Measurements from ENCODE around the gene CFAP57.

Gene CFAP57

GRCh38 chr1:43171876-43172526, at the start of gene CFAP57, which contains the start of gene EBNA1BP2:
Gene CFAP57, plus strand, starts transcription at chr1:43172330. Its CDS starts 424 bp downstream, at chr1:43172754.
Gene EBNA1BP2, minus strand, starts transcription at chr1:43172290. Its CDS starts 172 bp downstream, at chr1:43172118.
- Histone ChIP-seq H3K36me3 (peaks cover 9 to 34% (median 30%) of the 10 kb centered on the region in 3 donors), H3K4me1 (peaks cover 0 to 20% (median 10%) of the 10 kb centered on the region in 4 donors), H3K9me3 (no peaks in the 10 kb centered on the region), H3K4me3 (peak within 1 kb of the TSS; percentile 67 to 95), H3K27ac (peak within 1 kb of the TSS; percentile 59 to 70), H3K27me3 (peaks cover 0 to 10% of the 10 kb centered on the region in 2 donors)
- TF ChIP-seq CTCF (IDR thresholded peaks at IDR 0.05), result no peak
- peak; percentile 89 to 94 for DNase-seq
- intact Hi-C loops (cut with DNase I; ENCODE audit: low total_unique reads), result loop anchor here (10.0 kb wide), 1 partner anchor 193 kb away; the partner anchor contains the start of gene ELOVL1

- Histone ChIP-seq H3K36me3 (no peaks in the 10 kb centered on the region), H3K27me3 (peaks cover 0 to 6% of the 10 kb centered on the region in 2 donors), H3K9me3 (no peaks in the 10 kb centered on the region), H3K4me3 (no peak overlapping the region), H3K4me1 (no peaks in the 10 kb centered on the region), H3K27ac (no peak overlapping the region)
- intact Hi-C loops (cut with DNase I; ENCODE audit: low total_unique reads), result no loop called here
- TF ChIP-seq CTCF (IDR thresholded peaks at IDR 0.05), result no peak
- no peak for DNase-seq
Measured at GRCh38 chr1:43123031-43123430, 49.1 kb upstream of the CFAP57 start.

GRCh38 chr1:43128816-43129215, 43.3 kb upstream of the CFAP57 start:
- Histone ChIP-seq H3K36me3 (no peaks in the 10 kb centered on the region), H3K9me3 (no peaks in the 10 kb centered on the region), H3K4me3 (no peak overlapping the region), H3K27ac (no peak overlapping the region), H3K27me3 (peaks cover 0 to 17% of the 10 kb centered on the region in 2 donors), H3K4me1 (no peaks in the 10 kb centered on the region)
- no peak for TF ChIP-seq CTCF (IDR thresholded peaks at IDR 0.05)
- no peak for DNase-seq
- intact Hi-C loops (cut with DNase I; ENCODE audit: low total_unique reads), result no loop called here

GRCh38 chr1:43129426-43129825, 42.7 kb upstream of the CFAP57 start:
- no peaks in the 10 kb centered on the region for H3K4me1 ChIP-seq
- no peaks in the 10 kb centered on the region for H3K36me3 ChIP-seq
- intact Hi-C loops (cut with DNase I; ENCODE audit: low total_unique reads), result no loop called here
- peaks cover 0 to 17% of the 10 kb centered on the region in 2 donors for H3K27me3 ChIP-seq
- no peak overlapping the region for H3K4me3 ChIP-seq
- TF ChIP-seq CTCF (IDR thresholded peaks at IDR 0.05), result no peak
- no peak for DNase-seq
- no peak overlapping the region for H3K27ac ChIP-seq
- no peaks in the 10 kb centered on the region for H3K9me3 ChIP-seq

- TF ChIP-seq CTCF (IDR thresholded peaks at IDR 0.05), result no peak
- Histone ChIP-seq H3K27me3 (peaks cover 0 to 11% of the 10 kb centered on the region in 2 donors), H3K9me3 (no peaks in the 10 kb centered on the region), H3K27ac (no peak overlapping the region), H3K36me3 (no peaks in the 10 kb centered on the region), H3K4me1 (no peaks in the 10 kb centered on the region), H3K4me3 (no peak overlapping the region)
- intact Hi-C loops (cut with DNase I; ENCODE audit: low total_unique reads), result no loop called here
- no peak for DNase-seq
Measured at GRCh38 chr1:43134068-43134467, 38.1 kb upstream of the CFAP57 start.

All from tibial artery (tissue), 4 donors.